Gastroesophageal sphincter (tissue), 4 donors: ENCODE measurements around the gene CEACAM16. TPM values are rescaled to one million over a fixed set of nuclear protein-coding genes. Genes with fewer than 3 reads are reported as not detected.

Experiments
- ATAC-seq: fragments of 150-250 bp; one replicate; pipeline ENCODE4 v1.9.1; 2016; ENCODE audit warnings: mild to moderate bottlenecking, moderate library complexity
- H3K27ac ChIP-seq, 4 donors: fragments of 200-600 bp; sonication (generic) in 3 of 4; 1 replicate in 3 of 4; 2 replicates in 1 of 4; pipeline ENCODE4 v1.5.1; 2016 to 2019
- H3K27me3 ChIP-seq: fragments of 200-600 bp; sonication (generic); one replicate; pipeline ENCODE4 v1.5.1; 2019
- H3K36me3 ChIP-seq, 2 donors: fragments of 200-600 bp; sonication (generic); one replicate each; pipeline ENCODE4 v1.5.1; 2019; ENCODE audit warnings: control low read depth in 1 of 2
- H3K4me1 ChIP-seq, 3 donors: fragments of 200-600 bp; sonication (generic); 1 replicate in 2 of 3; 2 replicates in 1 of 3; pipeline ENCODE4 v1.5.1; 2016 to 2019; ENCODE audit warnings: control low read depth in 2 of 3
- H3K4me3 ChIP-seq, 2 donors: fragments of 200-600 bp; sonication (generic); one replicate each; pipeline ENCODE4 v1.5.1; 2019; ENCODE audit warnings: mild to moderate bottlenecking in 1 of 2, moderate library complexity in 1 of 2
- H3K9me3 ChIP-seq, 3 donors: fragments of 200-600 bp; sonication (generic); one replicate each; pipeline ENCODE4 v1.5.1; 2017 to 2019; ENCODE audit warnings: control low read depth in 2 of 3
- EP300 ChIP-seq: sonication (generic); formaldehyde crosslinking; IDR thresholded peaks from one replicate; pipeline ENCODE4 v1.6.1; 2017; ENCODE audit warnings: antibody characterized with exemption, mild to moderate bottlenecking
- POLR2A ChIP-seq, 2 donors: fragments of 450-650 bp; IDR thresholded peaks; one replicate each; pipeline ENCODE4 v1.6.1; 2017; ENCODE audit warnings: antibody characterized with exemption in 2 of 2, mild to moderate bottlenecking in 2 of 2, moderate library complexity in 1 of 2
- POLR2AphosphoS5 ChIP-seq: sonication (generic); formaldehyde crosslinking; IDR thresholded peaks from one replicate; pipeline ENCODE4 v1.6.1; 2017; ENCODE audit warnings: antibody characterized with exemption
- WGBS, 2 donors: methylation state at CpG; one replicate each; pipeline ENCODE4 v1.1.5; 2018; ENCODE audit warnings: low coverage in 1 of 2; 5-methylcytosine and 5-hydroxymethylcytosine counted together
- total RNA-seq, 4 donors: library from RNA; depleted of rRNA; stranded (reverse); fragments of >200 nt; gene quantifications; one replicate each; pipeline ENCODE4 v1.1.0, GENCODE V29; 2016
- TF ChIP-seq, protein P1 (sequence below), 4 experiments: fragments of 200-600 bp in 2 of 4; fragments of 450-650 bp in 2 of 4; sonication (generic) in 1 of 4; IDR thresholded peaks; one replicate each; pipeline ENCODE4 v1.5.1; 2017 to 2019; ENCODE audit warnings: antibody characterized with exemption in 4 of 4, mild to moderate bottlenecking in 2 of 4, moderate library complexity in 2 of 4

Gene CEACAM16
- total RNA-seq, 4 donors from 2014 or later, result not detected

DNA sequence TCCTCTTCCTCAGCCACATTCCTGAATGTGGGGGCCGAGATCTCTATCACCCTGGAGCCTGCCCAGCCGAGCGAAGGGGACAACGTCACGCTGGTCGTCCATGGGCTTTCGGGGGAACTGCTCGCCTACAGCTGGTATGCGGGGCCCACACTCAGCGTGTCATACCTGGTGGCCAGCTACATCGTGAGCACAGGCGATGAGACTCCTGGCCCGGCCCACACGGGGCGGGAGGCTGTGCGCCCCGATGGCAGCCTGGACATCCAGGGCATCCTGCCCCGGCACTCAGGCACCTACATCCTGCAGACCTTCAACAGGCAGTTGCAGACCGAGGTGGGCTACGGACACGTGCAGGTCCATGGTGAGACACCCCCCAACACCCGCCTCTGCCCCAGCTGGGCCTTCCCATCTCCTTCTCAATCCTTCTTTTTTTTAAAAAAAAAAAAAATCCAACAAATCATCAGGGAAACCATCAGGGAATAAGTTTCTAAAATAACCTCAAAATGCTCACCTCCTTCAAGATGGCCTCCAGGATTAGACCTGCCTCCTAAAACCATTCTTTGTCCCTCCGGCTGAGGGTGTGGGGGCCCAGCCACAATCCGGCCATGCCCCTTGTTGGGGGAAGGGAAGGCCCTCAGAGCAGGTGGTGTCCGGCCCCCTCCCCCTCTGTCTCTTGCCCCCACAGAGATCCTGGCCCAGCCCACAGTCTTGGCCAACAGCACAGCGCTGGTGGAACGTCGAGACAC lies 4.6 kb downstream of the CEACAM16 start:
- no peaks in the 10 kb centered on the region for H3K4me1 ChIP-seq
- H3K27me3 ChIP-seq, result peaks cover 3% of the 10 kb centered on the region
- no peak for ATAC-seq
- no peaks in the 10 kb centered on the region for H3K36me3 ChIP-seq
- 70 to 86% methylated on average over 2 to 7 of the region's 28 CpGs for WGBS, 2 donors
- TF ChIP-seq POLR2A (IDR thresholded peaks at IDR 0.05), result no peak
- TF ChIP-seq, protein P1, sequence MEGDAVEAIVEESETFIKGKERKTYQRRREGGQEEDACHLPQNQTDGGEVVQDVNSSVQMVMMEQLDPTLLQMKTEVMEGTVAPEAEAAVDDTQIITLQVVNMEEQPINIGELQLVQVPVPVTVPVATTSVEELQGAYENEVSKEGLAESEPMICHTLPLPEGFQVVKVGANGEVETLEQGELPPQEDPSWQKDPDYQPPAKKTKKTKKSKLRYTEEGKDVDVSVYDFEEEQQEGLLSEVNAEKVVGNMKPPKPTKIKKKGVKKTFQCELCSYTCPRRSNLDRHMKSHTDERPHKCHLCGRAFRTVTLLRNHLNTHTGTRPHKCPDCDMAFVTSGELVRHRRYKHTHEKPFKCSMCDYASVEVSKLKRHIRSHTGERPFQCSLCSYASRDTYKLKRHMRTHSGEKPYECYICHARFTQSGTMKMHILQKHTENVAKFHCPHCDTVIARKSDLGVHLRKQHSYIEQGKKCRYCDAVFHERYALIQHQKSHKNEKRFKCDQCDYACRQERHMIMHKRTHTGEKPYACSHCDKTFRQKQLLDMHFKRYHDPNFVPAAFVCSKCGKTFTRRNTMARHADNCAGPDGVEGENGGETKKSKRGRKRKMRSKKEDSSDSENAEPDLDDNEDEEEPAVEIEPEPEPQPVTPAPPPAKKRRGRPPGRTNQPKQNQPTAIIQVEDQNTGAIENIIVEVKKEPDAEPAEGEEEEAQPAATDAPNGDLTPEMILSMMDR (IDR thresholded peaks at IDR 0.05), result no peak
- TF ChIP-seq POLR2AphosphoS5, result no peak
- TF ChIP-seq EP300, result no peak
- no peaks in the 10 kb centered on the region for H3K9me3 ChIP-seq
- no peak overlapping the region for H3K27ac ChIP-seq
- no peak overlapping the region for H3K4me3 ChIP-seq

DNA sequence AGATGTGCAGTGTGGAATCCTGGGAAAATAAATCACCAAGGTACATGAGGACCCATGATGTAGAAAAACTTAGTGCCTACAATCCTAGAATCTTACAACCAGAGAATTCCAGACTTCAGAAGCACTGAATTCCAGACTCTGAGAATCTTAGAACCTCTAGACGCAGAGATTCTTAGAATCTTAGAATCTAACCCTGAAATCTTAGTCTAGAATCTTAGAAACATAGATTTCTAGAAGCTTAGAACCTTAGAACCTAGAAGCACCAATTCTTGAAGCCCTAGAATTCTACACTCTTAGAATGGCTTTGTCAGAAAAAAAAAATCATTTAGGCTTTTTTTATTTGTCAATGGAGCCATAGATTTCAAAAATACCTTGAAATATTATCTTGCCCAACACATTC lies 6.0 kb downstream of the CEACAM16 start:
- TF ChIP-seq POLR2AphosphoS5 (no peak), POLR2A (IDR thresholded peaks at IDR 0.05) (no peak), EP300 (no peak)
- TF ChIP-seq, protein P1 (IDR thresholded peaks at IDR 0.05), result no peak
- 93 to 100% methylated on average over 1 of the region's 1 CpG for WGBS, 2 donors
- no peak for ATAC-seq
- Histone ChIP-seq H3K4me1 (no peaks in the 10 kb centered on the region), H3K36me3 (no peaks in the 10 kb centered on the region), H3K27ac (no peak overlapping the region), H3K4me3 (no peak overlapping the region), H3K9me3 (no peaks in the 10 kb centered on the region), H3K27me3 (no peaks in the 10 kb centered on the region)

DNA sequence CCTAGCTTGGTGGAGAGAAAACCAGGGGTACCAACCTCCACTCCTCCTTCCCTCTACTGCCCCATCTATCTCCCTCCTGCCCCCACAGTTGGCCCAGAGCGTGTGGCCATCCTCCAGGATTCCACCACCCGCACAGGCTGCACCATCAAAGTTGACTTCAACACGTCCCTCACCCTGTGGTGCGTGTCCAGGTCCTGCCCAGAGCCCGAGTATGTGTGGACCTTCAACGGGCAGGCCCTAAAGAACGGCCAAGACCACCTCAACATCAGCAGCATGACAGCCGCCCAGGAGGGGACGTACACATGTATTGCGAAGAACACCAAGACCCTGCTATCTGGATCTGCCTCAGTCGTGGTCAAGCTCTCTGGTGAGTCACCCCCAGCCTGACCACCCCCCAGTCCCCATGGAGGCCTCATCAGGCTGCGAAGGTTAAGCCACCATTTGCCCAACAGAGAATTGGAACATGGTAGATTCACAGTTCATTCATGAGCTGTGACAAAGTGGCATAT lies 6.6 kb downstream of the CEACAM16 start:
- Histone ChIP-seq H3K27ac (no peak overlapping the region), H3K9me3 (no peaks in the 10 kb centered on the region), H3K4me3 (no peak overlapping the region), H3K27me3 (no peaks in the 10 kb centered on the region), H3K4me1 (no peaks in the 10 kb centered on the region), H3K36me3 (no peaks in the 10 kb centered on the region)
- no peak for TF ChIP-seq EP300
- no peak for TF ChIP-seq POLR2AphosphoS5
- TF ChIP-seq, protein P1 (IDR thresholded peaks at IDR 0.05), result no peak
- no peak for TF ChIP-seq POLR2A (IDR thresholded peaks at IDR 0.05)
- WGBS, 2 donors, result 82 to 100% methylated on average over 1 to 9 of the region's 12 CpGs
- no peak for ATAC-seq

DNA sequence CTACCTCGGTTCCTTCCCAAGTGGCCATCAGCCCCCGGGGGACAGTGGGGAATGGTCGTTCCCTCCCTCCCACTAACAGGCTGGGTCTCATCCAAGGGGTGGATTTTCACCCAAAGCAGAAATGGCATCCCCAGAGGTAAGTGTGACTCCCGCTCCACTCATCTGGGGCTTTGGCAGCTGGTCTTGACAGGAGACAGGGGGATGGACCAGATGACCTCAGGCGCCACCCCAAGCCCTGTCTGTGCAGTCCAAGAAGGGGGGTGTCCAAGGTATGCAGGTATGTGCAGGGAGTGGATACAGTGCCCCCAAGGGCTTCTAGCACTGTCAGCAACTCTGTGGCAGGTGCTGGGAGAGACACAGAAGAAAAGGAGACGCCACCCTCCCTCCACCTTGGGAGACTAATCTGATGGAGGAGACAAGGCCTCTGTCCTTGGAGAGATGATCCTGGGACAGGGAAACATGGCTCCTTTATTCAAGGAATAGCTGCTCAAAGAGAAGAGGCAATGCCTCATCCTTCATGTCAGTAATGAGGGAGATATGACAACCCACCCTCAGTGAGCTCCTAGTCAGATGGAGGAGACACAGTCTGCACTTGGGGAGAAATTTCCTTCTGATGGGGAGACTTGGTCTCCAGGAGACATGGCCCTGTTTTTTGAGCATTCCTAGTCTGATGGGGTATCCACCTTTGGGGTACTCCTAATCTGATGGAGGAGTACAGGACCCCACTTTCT lies 7.7 kb downstream of the CEACAM16 start:
- H3K36me3 ChIP-seq, result no peaks in the 10 kb centered on the region
- 90% methylated on average over 2 of the region's 6 CpGs; no CpG with 5 or more reads in 1 of the 2 donors for WGBS, 2 donors
- TF ChIP-seq EP300 (no peak), POLR2AphosphoS5 (no peak), POLR2A (IDR thresholded peaks at IDR 0.05) (no peak)
- TF ChIP-seq, protein P1 (IDR thresholded peaks at IDR 0.05), result no peak
- no peaks in the 10 kb centered on the region for H3K27me3 ChIP-seq
- no peak for ATAC-seq
- no peak overlapping the region for H3K4me3 ChIP-seq
- H3K27ac ChIP-seq, result no peak overlapping the region
- no peaks in the 10 kb centered on the region for H3K4me1 ChIP-seq
- no peaks in the 10 kb centered on the region for H3K9me3 ChIP-seq
